ENCODE data around the gene KLK4.

- TF ChIP-seq, protein P1, sequence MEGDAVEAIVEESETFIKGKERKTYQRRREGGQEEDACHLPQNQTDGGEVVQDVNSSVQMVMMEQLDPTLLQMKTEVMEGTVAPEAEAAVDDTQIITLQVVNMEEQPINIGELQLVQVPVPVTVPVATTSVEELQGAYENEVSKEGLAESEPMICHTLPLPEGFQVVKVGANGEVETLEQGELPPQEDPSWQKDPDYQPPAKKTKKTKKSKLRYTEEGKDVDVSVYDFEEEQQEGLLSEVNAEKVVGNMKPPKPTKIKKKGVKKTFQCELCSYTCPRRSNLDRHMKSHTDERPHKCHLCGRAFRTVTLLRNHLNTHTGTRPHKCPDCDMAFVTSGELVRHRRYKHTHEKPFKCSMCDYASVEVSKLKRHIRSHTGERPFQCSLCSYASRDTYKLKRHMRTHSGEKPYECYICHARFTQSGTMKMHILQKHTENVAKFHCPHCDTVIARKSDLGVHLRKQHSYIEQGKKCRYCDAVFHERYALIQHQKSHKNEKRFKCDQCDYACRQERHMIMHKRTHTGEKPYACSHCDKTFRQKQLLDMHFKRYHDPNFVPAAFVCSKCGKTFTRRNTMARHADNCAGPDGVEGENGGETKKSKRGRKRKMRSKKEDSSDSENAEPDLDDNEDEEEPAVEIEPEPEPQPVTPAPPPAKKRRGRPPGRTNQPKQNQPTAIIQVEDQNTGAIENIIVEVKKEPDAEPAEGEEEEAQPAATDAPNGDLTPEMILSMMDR (IDR thresholded peaks at IDR 0.05), result no peak
- no peak for TF ChIP-seq POLR2A (IDR thresholded peaks at IDR 0.05)
Measured at GRCh38 chr19:50890422-50891252, 20.6 kb downstream of the KLK4 start.

All from adrenal gland (tissue), 5 donors.